Heart right ventricle (tissue), 16 donors: ENCODE results near the gene PEA15. TPM values are rescaled to one million over a fixed set of nuclear protein-coding genes. Genes with fewer than 3 reads are reported as not detected.

Source experiments
- ATAC-seq, 8 donors: fragments of 200-7000 bp; cut with Tn5 transposase; one replicate each; pipeline ENCODE4 v1.9.1; 2020; ENCODE audit warnings: mild to moderate bottlenecking in 8 of 8, moderate library complexity in 8 of 8, moderate number of reproducible peaks in 1 of 8
- DNase-seq, 2 donors: peaks; one replicate each; pipeline ENCODE4 v3.0.0-alpha.2; 2020
- H3K27ac ChIP-seq, 10 donors: fragments of 200-600 bp; sonication (generic) in 2 of 10; one replicate each; pipeline versions ENCODE4 v1.5.0 to v1.8.0; 2020 to 2022; ENCODE audit warnings: mild to moderate bottlenecking in 3 of 10
- H3K27me3 ChIP-seq, 7 donors: fragments of 200-600 bp; one replicate each; pipeline ENCODE4 v1.8.0; 2021 to 2022; ENCODE audit warnings: mild to moderate bottlenecking in 2 of 7
- H3K36me3 ChIP-seq, 9 donors: fragments of 200-600 bp; sonication (generic) in 1 of 9; one replicate each; pipeline versions ENCODE4 v1.5.0 to v1.8.0; 2020 to 2022; ENCODE audit warnings: mild to moderate bottlenecking in 2 of 9
- H3K4me1 ChIP-seq, 9 donors: fragments of 200-600 bp; sonication (generic) in 1 of 9; one replicate each; pipeline versions ENCODE4 v1.5.0 to v1.8.0; 2020 to 2022; ENCODE audit warnings: mild to moderate bottlenecking in 4 of 9
- H3K4me3 ChIP-seq, 10 donors: fragments of 200-600 bp; sonication (generic) in 2 of 10; one replicate each; pipeline versions ENCODE4 v1.5.0 to v1.8.0; 2020 to 2022; ENCODE audit warnings: mild to moderate bottlenecking in 7 of 10, moderate library complexity in 2 of 10
- H3K9me3 ChIP-seq, 11 donors: fragments of 200-600 bp in 10 of 11; sonication (generic) in 2 of 11; one replicate each; pipeline versions ENCODE4 v1.5.0 to v1.8.0; 2013 to 2022; ENCODE audit warnings: mild to moderate bottlenecking in 2 of 11, control low read depth in 1 of 11, moderate library complexity in 1 of 11
- WGBS, 2 donors: extraction: QIAGEN DNeasy Blood & Tissue Kit; methylation state at CpG; one replicate each; pipeline ENCODE4 v1.1.7; 2013; ENCODE audit warnings: inconsistent platforms in 1 of 2; 5-methylcytosine and 5-hydroxymethylcytosine counted together
- intact Hi-C, 10 donors: fragments of 100-400 bp; cut with DNase I; formaldehyde crosslinking; loops; one replicate each; pipeline versions ENCODE4 v1.11.1 to v1.14.2; 2022
- polyA plus RNA-seq, 2 donors: library from polyadenylated mRNA; stranded (reverse); fragments of 200-250 nt; gene quantifications; one replicate each; pipeline ENCODE4 v1.2.3, GENCODE V29; 2013
- total RNA-seq, 10 donors: library from RNA; stranded (reverse); fragmentation: NEBNext Ultra II Directional in 3 of 10; extraction: Animal tissue kit (Norgen Biotek cat#: 25700) in 3 of 10; gene quantifications; one replicate each; pipeline versions ENCODE4 v1.2.1 to v1.2.4, GENCODE V29; 2021 to 2023
- TF ChIP-seq, protein P1 (sequence below), 9 donors: fragments of 200-600 bp; sonication (generic) in 2 of 9; IDR thresholded peaks; one replicate each; pipeline versions ENCODE4 v1.5.0 to v1.8.0; 2021 to 2022; ENCODE audit warnings: antibody characterized with exemption in 9 of 9, mild to moderate bottlenecking in 5 of 9, moderate library complexity in 1 of 9
- donor health status: Arrhythmogenic right ventricular cardiomyopathy.
- donor health status: ischemic (EF 13 %, LVEDD 7.1; RV severe dilation, severe dysfunction).
- donor health status: healthy with polysubstance abuse.
- donor health status: DM: no; HTN: yes; CAD: no.
- donor health status: DM: no; HTN: no; CAD: no.
- donor health status: ischemic (EF 25% LVEDD 6.9; RV normal size, moderate dysfunction).
- donor health status: ischemic (EF 25% LVEDD 5.7; RV mildly dilated, moderate dysfunction).
- donor health status: healthy.
- donor health status: DM: yes; HTN: yes; CAD: no.
- donor health status: Ischemic cardiomyopathy.
- donor health status: ischemic (EF 35%, LVEDD 5.7; RV mildly dilated, moderate dysfunction).
- donor health status: nonischemic (EF 11% LVEDD 7.7; RV severe dilation, severe dysfunction).
- donor health status: DM: yes; HTN: yes; CAD: no.
- donor health status: PGD.
- donor health status: ischemic (EF 29% LVEDD 5.4; RV normal size, mild dysfunction).
- donor health status: nonischemic (EF 23%, LVEDD 6.1; RV moderate dilation, normal function).

PEA15 gene
- total and polyA plus RNA-seq, 12 donors, result 213 to 536 (median 271) TPM

DNA sequence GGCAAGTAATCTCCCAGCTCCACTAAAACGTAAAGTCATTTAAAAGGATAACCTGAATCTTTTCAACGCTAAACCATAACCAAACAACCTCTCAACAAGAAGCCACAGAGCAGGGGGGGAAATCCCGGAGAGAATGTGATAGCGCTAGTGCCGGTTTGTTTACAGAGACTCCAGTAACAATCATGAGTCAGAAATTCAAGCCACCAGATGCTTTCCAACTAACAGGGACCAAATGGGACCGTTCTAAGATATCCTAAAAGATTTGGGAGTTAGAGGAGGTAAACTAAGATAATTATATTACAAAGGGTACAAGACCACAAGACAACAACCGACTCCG lies 56.3 kb downstream of the PEA15 start:
- 0% methylated on average over 8 of the region's 8 CpGs for WGBS, 2 donors
- no peaks in the 10 kb centered on the region for H3K9me3 ChIP-seq
- peaks cover 0 to 14% (median 0%) of the 10 kb centered on the region in 9 donors for H3K36me3 ChIP-seq
- H3K27ac ChIP-seq, result peak overlapping the region; percentile 89 to 99 (median 97)
- TF ChIP-seq, protein P1, sequence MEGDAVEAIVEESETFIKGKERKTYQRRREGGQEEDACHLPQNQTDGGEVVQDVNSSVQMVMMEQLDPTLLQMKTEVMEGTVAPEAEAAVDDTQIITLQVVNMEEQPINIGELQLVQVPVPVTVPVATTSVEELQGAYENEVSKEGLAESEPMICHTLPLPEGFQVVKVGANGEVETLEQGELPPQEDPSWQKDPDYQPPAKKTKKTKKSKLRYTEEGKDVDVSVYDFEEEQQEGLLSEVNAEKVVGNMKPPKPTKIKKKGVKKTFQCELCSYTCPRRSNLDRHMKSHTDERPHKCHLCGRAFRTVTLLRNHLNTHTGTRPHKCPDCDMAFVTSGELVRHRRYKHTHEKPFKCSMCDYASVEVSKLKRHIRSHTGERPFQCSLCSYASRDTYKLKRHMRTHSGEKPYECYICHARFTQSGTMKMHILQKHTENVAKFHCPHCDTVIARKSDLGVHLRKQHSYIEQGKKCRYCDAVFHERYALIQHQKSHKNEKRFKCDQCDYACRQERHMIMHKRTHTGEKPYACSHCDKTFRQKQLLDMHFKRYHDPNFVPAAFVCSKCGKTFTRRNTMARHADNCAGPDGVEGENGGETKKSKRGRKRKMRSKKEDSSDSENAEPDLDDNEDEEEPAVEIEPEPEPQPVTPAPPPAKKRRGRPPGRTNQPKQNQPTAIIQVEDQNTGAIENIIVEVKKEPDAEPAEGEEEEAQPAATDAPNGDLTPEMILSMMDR (IDR thresholded peaks at IDR 0.05), result no peak
- H3K4me3 ChIP-seq, result peak overlapping the region; percentile 65 to 100 (median 78)
- intact Hi-C loops, result loop anchor here in 1 of 10 donors (5.0 kb wide), 1 partner anchor 54 kb away; the partner anchor contains the start of gene PEA15
- peak; percentile 19 to 56 (median 38) for ATAC-seq
- H3K4me1 ChIP-seq, result peaks cover 0 to 58% (median 50%) of the 10 kb centered on the region in 9 donors
- peak in 1 of 2 donors; percentile 27 for DNase-seq
- H3K27me3 ChIP-seq, result no peaks in the 10 kb centered on the region

DNA sequence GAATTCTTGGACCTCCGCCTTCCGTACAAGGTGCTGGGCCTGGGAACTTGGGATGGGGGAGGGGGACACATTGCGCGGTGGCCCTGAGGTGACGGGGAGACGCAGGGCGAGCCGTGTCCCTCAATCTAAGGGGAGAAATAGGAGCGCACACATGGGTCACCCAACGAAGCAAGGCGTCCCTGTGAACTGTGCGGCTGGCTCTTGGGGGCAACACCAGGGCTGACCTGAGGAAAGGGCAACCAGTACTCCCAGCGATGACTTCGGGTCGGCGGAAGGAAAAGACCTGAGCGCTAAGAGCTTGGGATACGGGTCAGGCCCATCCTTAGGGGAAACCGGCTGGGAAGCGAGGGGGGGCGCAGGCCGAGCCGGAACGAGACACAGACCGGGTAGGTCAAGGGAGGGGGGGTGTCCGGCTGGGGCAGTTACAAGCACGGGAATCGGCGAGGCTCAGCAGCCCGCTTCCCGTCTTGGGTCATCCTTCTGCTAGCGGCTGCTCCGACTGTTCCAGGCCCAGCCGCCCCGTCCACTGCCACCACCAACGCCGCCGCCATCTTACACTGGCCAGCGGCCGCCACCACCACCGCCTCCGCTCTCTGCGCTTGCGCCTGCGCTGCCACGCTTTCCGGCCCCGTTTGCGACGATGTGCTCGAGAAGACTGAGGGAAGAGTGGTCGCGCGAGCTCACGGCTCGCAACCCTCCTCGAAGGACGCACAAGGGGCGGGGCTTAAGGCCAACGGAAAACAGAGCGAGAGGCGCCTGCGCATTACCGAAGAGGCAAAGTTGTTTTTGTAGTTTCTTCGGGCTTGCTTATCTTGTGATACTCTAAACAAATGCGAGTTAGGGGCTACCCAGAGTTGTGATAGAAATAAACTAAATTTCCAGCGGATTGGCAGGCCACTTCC lies 57.0 kb downstream of the PEA15 start, which contains the start of gene DCAF8:
Gene DCAF8 (minus strand): TSS at position 657 of the 902 bp plus-strand sequence. CDS start 18,541 bp downstream, outside the sequence.
- H3K27me3 ChIP-seq, result no peaks in the 10 kb centered on the region
- WGBS, 2 donors, result 0 to 1% methylated on average over 66 to 67 of the region's 67 CpGs
- intact Hi-C loops, result loop anchor here in 1 of 10 donors (5.0 kb wide), 1 partner anchor 55 kb away; the partner anchor contains the start of gene PEA15
- peak within 1 kb of the TSS; percentile 65 to 100 (median 78) for H3K4me3 ChIP-seq
- H3K27ac ChIP-seq, result peak within 1 kb of the TSS; percentile 89 to 99 (median 97)
- DNase-seq, result peak; percentile 99
- H3K36me3 ChIP-seq, result peaks cover 0 to 14% (median 0%) of the 10 kb centered on the region in 9 donors
- H3K4me1 ChIP-seq, result peaks cover 0 to 51% (median 45%) of the 10 kb centered on the region in 9 donors
- no peaks in the 10 kb centered on the region for H3K9me3 ChIP-seq
- TF ChIP-seq, protein P1 (IDR thresholded peaks at IDR 0.05), result no peak
- peak; percentile 98 to 99 (median 98) for ATAC-seq

DNA sequence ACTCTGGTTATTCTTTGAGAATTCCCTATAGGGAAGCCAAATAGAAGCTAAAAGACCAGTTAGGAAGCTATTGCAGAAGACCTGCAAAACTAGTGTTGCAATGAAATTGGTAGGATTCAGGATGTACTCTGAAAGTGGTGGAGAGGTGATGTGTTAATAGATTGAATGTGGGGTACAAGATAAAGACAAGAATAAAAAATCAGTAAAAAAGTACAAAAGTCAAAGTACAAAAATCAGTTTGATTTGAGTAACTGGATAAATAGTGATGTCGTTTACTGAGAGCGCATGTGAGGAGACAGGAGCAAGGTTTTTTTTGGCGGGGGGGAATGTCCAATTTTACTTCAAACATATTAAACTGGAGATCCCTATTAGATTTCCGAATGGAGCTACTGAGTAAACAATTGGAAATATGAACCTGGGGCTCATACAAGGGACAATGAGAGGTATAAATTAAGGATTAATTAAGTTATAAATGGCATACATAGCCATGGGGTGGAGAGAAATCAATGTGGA lies 59.7 kb downstream of the PEA15 start:
- no peak for ATAC-seq
- WGBS, 2 donors, result 85 to 87% methylated on average over 4 of the region's 4 CpGs
- H3K27ac ChIP-seq, result no peak overlapping the region
- no peak for DNase-seq
- no peak overlapping the region for H3K4me3 ChIP-seq
- peaks cover 0 to 27% (median 20%) of the 10 kb centered on the region in 9 donors for H3K4me1 ChIP-seq
- H3K9me3 ChIP-seq, result no peaks in the 10 kb centered on the region
- H3K27me3 ChIP-seq, result no peaks in the 10 kb centered on the region
- TF ChIP-seq, protein P1 (IDR thresholded peaks at IDR 0.05), result no peak
- intact Hi-C loops, result loop anchor here in 1 of 10 donors (5.0 kb wide), 1 partner anchor 58 kb away; the partner anchor contains the start of gene PEA15
- H3K36me3 ChIP-seq, result no peaks in the 10 kb centered on the region

Other genes with a start within 250 kb of the PEA15 start
- 1 to 10 TPM; 2.0 to 3.0 (median 2.5) TPM for gene PIGM, start 173.4 kb upstream of the PEA15 start, total RNA-seq
- 1 to 10 TPM; 1.5 to 2.3 TPM for gene PIGM, start 173.4 kb upstream of the PEA15 start, polyA plus RNA-seq
- gene KCNJ10, start 135.2 kb upstream of the PEA15 start, total RNA-seq, result 1 to 10 TPM in 1 of 10 donors, not detected in 9; 1.9 TPM
- gene KCNJ10, start 135.2 kb upstream of the PEA15 start, polyA plus RNA-seq, result under 1 TPM in 1 of 2 donors, not detected in 1; 0.09 TPM
- under 1 TPM in 3 of 10 donors, not detected in 7; 0.06 to 0.09 (median 0.07) TPM for gene KCNJ9, start 123.8 kb upstream of the PEA15 start, total RNA-seq
- gene KCNJ9, start 123.8 kb upstream of the PEA15 start, polyA plus RNA-seq, result under 1 TPM in 1 of 2 donors, not detected in 1; 0.01 TPM
- gene IGSF8, start 106.8 kb upstream of the PEA15 start, total RNA-seq, result 10 to 100 TPM; 17.0 to 42.2 (median 20.6) TPM
- gene IGSF8, start 106.8 kb upstream of the PEA15 start, polyA plus RNA-seq, result 10 to 100 TPM; 13.4 to 27.1 TPM
- 100 to 1,000 TPM; 108 to 342 (median 207) TPM for gene ATP1A2, start 89.6 kb upstream of the PEA15 start, total RNA-seq
- gene ATP1A2, start 89.6 kb upstream of the PEA15 start, polyA plus RNA-seq, result 10 to 100 TPM; 14.2 to 83.8 TPM
- 1 to 10 TPM in 1 of 10 donors, under 1 TPM in 4, not detected in 5; 0.14 to 1.5 (median 0.50) TPM for gene ATP1A4, start 53.8 kb upstream of the PEA15 start, total RNA-seq
- gene ATP1A4, start 53.8 kb upstream of the PEA15 start, polyA plus RNA-seq, result under 1 TPM; 0.04 to 0.29 TPM
- 10 to 100 TPM; 17.5 to 68.9 (median 45.4) TPM for gene CASQ1, start 14.8 kb upstream of the PEA15 start, total RNA-seq
- gene CASQ1, start 14.8 kb upstream of the PEA15 start, polyA plus RNA-seq, result 10 to 100 TPM; 27.4 to 39.3 TPM
- gene DCAF8, start 57.2 kb downstream of the PEA15 start, total RNA-seq, result 100 to 1,000 TPM; 122 to 171 (median 154) TPM
- gene DCAF8, start 57.2 kb downstream of the PEA15 start, polyA plus RNA-seq, result 100 to 1,000 TPM in 1 of 2 donors, 10 to 100 TPM in 1; 47.1 to 101 TPM
- 100 to 1,000 TPM in 1 of 10 donors, 10 to 100 TPM in 9; 72.9 to 100 (median 94.1) TPM for gene PEX19, start 79.7 kb downstream of the PEA15 start, total RNA-seq
- gene PEX19, start 79.7 kb downstream of the PEA15 start, polyA plus RNA-seq, result 10 to 100 TPM; 11.9 to 25.2 TPM
- 100 to 1,000 TPM in 8 of 10 donors, 10 to 100 TPM in 2; 77.7 to 122 (median 112) TPM for gene COPA, start 137.9 kb downstream of the PEA15 start, total RNA-seq
- 10 to 100 TPM; 48.2 to 91.3 TPM for gene COPA, start 137.9 kb downstream of the PEA15 start, polyA plus RNA-seq
- gene NCSTN, start 138.0 kb downstream of the PEA15 start, total RNA-seq, result 10 to 100 TPM; 59.5 to 87.9 (median 71.2) TPM
- 10 to 100 TPM; 40.2 to 44.2 TPM for gene NCSTN, start 138.0 kb downstream of the PEA15 start, polyA plus RNA-seq
- under 1 TPM in 2 of 10 donors, not detected in 8; 0.09 to 0.12 TPM for gene NHLH1, start 161.7 kb downstream of the PEA15 start, total RNA-seq
- gene NHLH1, start 161.7 kb downstream of the PEA15 start, polyA plus RNA-seq, result under 1 TPM in 1 of 2 donors, not detected in 1; 0.06 TPM
- 1 to 10 TPM; 1.2 to 4.1 (median 2.1) TPM for gene VANGL2, start 195.2 kb downstream of the PEA15 start, total RNA-seq
- 1 to 10 TPM in 1 of 2 donors, under 1 TPM in 1; 0.68 to 1.9 TPM for gene VANGL2, start 195.2 kb downstream of the PEA15 start, polyA plus RNA-seq